ENCODE results near the gene HDAC4.

DNA sequence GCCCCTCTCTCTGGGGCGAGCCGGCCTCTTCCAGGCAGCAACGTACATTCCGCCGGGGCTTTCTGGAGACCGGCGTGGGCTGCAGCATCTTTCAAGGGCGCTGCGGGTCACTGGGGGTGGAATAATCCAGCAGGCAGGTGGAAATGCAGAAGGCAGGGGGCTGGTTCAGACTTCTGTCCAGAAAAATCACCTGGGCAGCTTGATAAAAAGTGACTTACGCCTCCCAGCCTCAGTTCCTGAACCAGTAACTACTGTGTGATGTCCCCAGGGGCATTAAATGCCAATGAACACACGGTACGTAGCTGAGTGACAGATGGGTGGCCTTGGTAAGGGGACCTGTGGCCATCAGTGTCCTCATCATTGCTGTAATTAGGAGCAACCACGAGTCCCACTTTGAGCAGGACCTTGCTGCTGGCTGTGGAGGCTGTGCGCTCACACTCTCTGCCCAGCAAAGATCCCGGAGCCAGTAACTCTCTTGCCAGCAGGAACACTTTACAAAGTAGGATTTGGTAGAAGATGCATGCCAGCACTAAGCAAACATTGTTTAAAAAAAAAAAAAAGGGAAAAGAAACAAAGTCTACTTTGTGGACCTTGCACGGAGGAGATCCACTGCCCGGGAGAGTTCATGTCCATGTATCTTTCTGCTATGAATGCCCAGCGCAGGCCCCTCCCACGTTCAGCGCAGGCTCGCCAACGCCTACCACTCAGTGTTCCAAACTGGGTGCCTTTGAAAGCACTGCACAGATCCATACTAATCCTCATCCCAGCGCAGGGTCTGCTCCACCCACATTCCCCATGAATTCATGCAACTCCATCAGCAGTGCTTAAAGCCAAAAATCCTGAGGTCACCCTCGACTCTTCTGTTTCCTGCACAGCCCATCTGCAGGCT lies 177.3 kb downstream of the HDAC4 start:
- TF ChIP-seq, protein P1, sequence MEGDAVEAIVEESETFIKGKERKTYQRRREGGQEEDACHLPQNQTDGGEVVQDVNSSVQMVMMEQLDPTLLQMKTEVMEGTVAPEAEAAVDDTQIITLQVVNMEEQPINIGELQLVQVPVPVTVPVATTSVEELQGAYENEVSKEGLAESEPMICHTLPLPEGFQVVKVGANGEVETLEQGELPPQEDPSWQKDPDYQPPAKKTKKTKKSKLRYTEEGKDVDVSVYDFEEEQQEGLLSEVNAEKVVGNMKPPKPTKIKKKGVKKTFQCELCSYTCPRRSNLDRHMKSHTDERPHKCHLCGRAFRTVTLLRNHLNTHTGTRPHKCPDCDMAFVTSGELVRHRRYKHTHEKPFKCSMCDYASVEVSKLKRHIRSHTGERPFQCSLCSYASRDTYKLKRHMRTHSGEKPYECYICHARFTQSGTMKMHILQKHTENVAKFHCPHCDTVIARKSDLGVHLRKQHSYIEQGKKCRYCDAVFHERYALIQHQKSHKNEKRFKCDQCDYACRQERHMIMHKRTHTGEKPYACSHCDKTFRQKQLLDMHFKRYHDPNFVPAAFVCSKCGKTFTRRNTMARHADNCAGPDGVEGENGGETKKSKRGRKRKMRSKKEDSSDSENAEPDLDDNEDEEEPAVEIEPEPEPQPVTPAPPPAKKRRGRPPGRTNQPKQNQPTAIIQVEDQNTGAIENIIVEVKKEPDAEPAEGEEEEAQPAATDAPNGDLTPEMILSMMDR (IDR thresholded peaks at IDR 0.05): no peak
- no peak for TF ChIP-seq POLR2A (IDR thresholded peaks at IDR 0.05)
- TF ChIP-seq POLR2AphosphoS5 (IDR thresholded peaks at IDR 0.05): peak; percentile 17 to 55 (median 46)

Data from stomach (tissue), 4 donors.